Left renal cortex interstitium (tissue), 4 donors: ENCODE measurements around the gene DCAF11. TPM values are rescaled to one million over a fixed set of nuclear protein-coding genes. Genes with fewer than 3 reads are reported as not detected.

ENCODE experiments used
- DNase-seq, 4 donors: peaks; one replicate each; pipeline ENCODE4 v3.0.0-alpha.2; 2013; ENCODE audit warnings: low read depth in 4 of 4, low spot score in 2 of 4, missing footprints in 1 of 4
- polyA plus RNA-seq, 4 donors: library from polyadenylated mRNA; unstranded; fragments of 120-200 nt; gene quantifications; one replicate each; pipeline ENCODE4 v1.2.1, GENCODE V29; 2013; ENCODE audit not compliant: insufficient read length in 4 of 4

The DCAF11 gene
- polyA plus RNA-seq, 4 donors, result 77.2 to 88.6 (median 83.0) TPM

- DNase-seq, result no peak
Measured at GRCh38 chr14:24151404-24152080, 37.0 kb downstream of the DCAF11 start.

GRCh38 chr14:24155100-24155499, 40.5 kb downstream of the DCAF11 start:
- no peak for DNase-seq

- DNase-seq, result no peak
Measured at GRCh38 chr14:24156840-24157239, 42.3 kb downstream of the DCAF11 start.

GRCh38 chr14:24157331-24157730, 42.8 kb downstream of the DCAF11 start:
- DNase-seq, result no peak

- DNase-seq, result no peak
Measured at GRCh38 chr14:24159777-24160498, 45.4 kb downstream of the DCAF11 start.

GRCh38 chr14:24160499-24160849, 45.9 kb downstream of the DCAF11 start:
- DNase-seq, result no peak

GRCh38 chr14:24160850-24161804, 46.5 kb downstream of the DCAF11 start, which contains the start of gene IRF9:
IRF9 (plus strand) TSS chr14:24161265; CDS start chr14:24162145, 880 bp downstream.
- DNase-seq, result peak; percentile 91 to 96 (median 92)

GRCh38 chr14:24162093-24162492, 47.5 kb downstream of the DCAF11 start:
- no peak for DNase-seq

- no peak for DNase-seq
Measured at GRCh38 chr14:24164518-24164991, 50.0 kb downstream of the DCAF11 start.

GRCh38 chr14:24165785-24166184, 51.2 kb downstream of the DCAF11 start:
- no peak for DNase-seq

GRCh38 chr14:24167469-24168114, 53.0 kb downstream of the DCAF11 start:
- DNase-seq, result no peak

GRCh38 chr14:24171422-24172260, 57.1 kb downstream of the DCAF11 start, which contains the start of gene REC8:
REC8 (plus strand) TSS chr14:24172080; CDS start chr14:24172553, 473 bp downstream.
- DNase-seq, result peak; percentile 77 to 92 (median 81)

- no peak for DNase-seq
Measured at GRCh38 chr14:24172261-24172860, 57.8 kb downstream of the DCAF11 start.

- no peak for DNase-seq
Measured at GRCh38 chr14:24172871-24173281, 58.3 kb downstream of the DCAF11 start.

Other genes with a start within 250 kb of the DCAF11 start
- gene DHRS4, start 161.0 kb upstream of the DCAF11 start, polyA plus RNA-seq, result 10 to 100 TPM; 47.4 to 60.4 (median 56.5) TPM
- gene DHRS4L2, start 125.8 kb upstream of the DCAF11 start, polyA plus RNA-seq, result 10 to 100 TPM; 28.4 to 43.5 (median 36.9) TPM
- gene CARMIL3, start 62.8 kb upstream of the DCAF11 start, polyA plus RNA-seq, result 1 to 10 TPM; 1.3 to 2.4 (median 1.7) TPM
- under 1 TPM in 1 of 4 donors, not detected in 3; 0.11 TPM for gene CPNE6, start 43.2 kb upstream of the DCAF11 start, polyA plus RNA-seq
- 10 to 100 TPM; 28.6 to 35.6 (median 30.8) TPM for gene PCK2, start 20.5 kb upstream of the DCAF11 start, polyA plus RNA-seq
- gene NRL, start 172 bp downstream of the DCAF11 start, polyA plus RNA-seq, result 1 to 10 TPM; 2.2 to 5.2 (median 3.0) TPM
- 1 to 10 TPM in 3 of 4 donors, under 1 TPM in 1; 0.48 to 2.2 (median 1.3) TPM for gene FITM1, start 15.9 kb downstream of the DCAF11 start, polyA plus RNA-seq
- 100 to 1,000 TPM; 185 to 235 (median 203) TPM for gene PSME1, start 21.4 kb downstream of the DCAF11 start, polyA plus RNA-seq
- gene EMC9, start 26.8 kb downstream of the DCAF11 start, polyA plus RNA-seq, result 10 to 100 TPM; 12.3 to 29.3 (median 22.3) TPM
- 100 to 1,000 TPM; 150 to 177 (median 159) TPM for gene PSME2, start 31.8 kb downstream of the DCAF11 start, polyA plus RNA-seq
- 10 to 100 TPM; 43.6 to 60.2 (median 57.7) TPM for gene RNF31, start 32.7 kb downstream of the DCAF11 start, polyA plus RNA-seq
- gene IRF9, start 46.5 kb downstream of the DCAF11 start, polyA plus RNA-seq, result 10 to 100 TPM; 52.3 to 68.0 (median 59.7) TPM
- 10 to 100 TPM; 46.0 to 93.7 (median 68.0) TPM for gene REC8, start 57.3 kb downstream of the DCAF11 start, polyA plus RNA-seq
- 10 to 100 TPM; 32.7 to 40.9 (median 37.0) TPM for gene IPO4, start 74.0 kb downstream of the DCAF11 start, polyA plus RNA-seq
- gene TM9SF1, start 80.7 kb downstream of the DCAF11 start, polyA plus RNA-seq, result 10 to 100 TPM; 31.9 to 52.0 (median 43.9) TPM
- 10 to 100 TPM in 2 of 4 donors, 1 to 10 TPM in 2; 3.1 to 13.9 (median 7.2) TPM for gene TSSK4, start 90.9 kb downstream of the DCAF11 start, polyA plus RNA-seq
- gene CHMP4A, start 98.7 kb downstream of the DCAF11 start, polyA plus RNA-seq, result 10 to 100 TPM; 43.3 to 76.6 (median 53.2) TPM
- gene MDP1, start 101.3 kb downstream of the DCAF11 start, polyA plus RNA-seq, result 10 to 100 TPM; 10.2 to 18.0 (median 12.1) TPM
- 100 to 1,000 TPM; 206 to 248 (median 222) TPM for gene NEDD8, start 117.6 kb downstream of the DCAF11 start, polyA plus RNA-seq
- gene GMPR2, start 118.2 kb downstream of the DCAF11 start, polyA plus RNA-seq, result 100 to 1,000 TPM; 106 to 121 (median 117) TPM
- gene TINF2, start 127.8 kb downstream of the DCAF11 start, polyA plus RNA-seq, result 10 to 100 TPM; 54.2 to 64.5 (median 57.8) TPM
- gene TGM1, start 148.4 kb downstream of the DCAF11 start, polyA plus RNA-seq, result 1 to 10 TPM in 3 of 4 donors, under 1 TPM in 1; 0.92 to 4.5 (median 2.5) TPM
- gene RABGGTA, start 156.8 kb downstream of the DCAF11 start, polyA plus RNA-seq, result 10 to 100 TPM; 18.0 to 31.1 (median 20.8) TPM
- gene DHRS1, start 185.0 kb downstream of the DCAF11 start, polyA plus RNA-seq, result 10 to 100 TPM; 41.0 to 52.5 (median 49.9) TPM
- gene NOP9, start 185.1 kb downstream of the DCAF11 start, polyA plus RNA-seq, result 10 to 100 TPM; 24.1 to 29.0 (median 26.9) TPM
- gene CIDEB, start 193.2 kb downstream of the DCAF11 start, polyA plus RNA-seq, result 10 to 100 TPM; 22.4 to 25.3 (median 23.9) TPM
- 1 to 10 TPM; 1.6 to 5.6 (median 2.9) TPM for gene LTB4R2, start 195.4 kb downstream of the DCAF11 start, polyA plus RNA-seq
- 1 to 10 TPM; 2.2 to 7.3 (median 5.0) TPM for gene LTB4R, start 196.7 kb downstream of the DCAF11 start, polyA plus RNA-seq
- gene ADCY4, start 220.3 kb downstream of the DCAF11 start, polyA plus RNA-seq, result 10 to 100 TPM; 15.8 to 26.6 (median 21.4) TPM
- gene RIPK3, start 225.2 kb downstream of the DCAF11 start, polyA plus RNA-seq, result 1 to 10 TPM; 2.6 to 4.4 (median 3.5) TPM